GM10266 (cell line): ENCODE results near the gene TFCP2L1.

Source experiments
- DNase-seq: peaks from one replicate; pipeline ENCODE4 v3.0.0; 2012; ENCODE audit errors: extremely low spot score
- TF ChIP-seq, protein P1 (sequence below): IDR thresholded peaks from 2 replicates; pipeline ENCODE4 v1.5.1; 2012; ENCODE audit warnings: mild to moderate bottlenecking, low read depth; ENCODE audit not compliant: control insufficient read depth, insufficient read depth; ENCODE audit errors: missing control alignments

The TFCP2L1 gene

DNA sequence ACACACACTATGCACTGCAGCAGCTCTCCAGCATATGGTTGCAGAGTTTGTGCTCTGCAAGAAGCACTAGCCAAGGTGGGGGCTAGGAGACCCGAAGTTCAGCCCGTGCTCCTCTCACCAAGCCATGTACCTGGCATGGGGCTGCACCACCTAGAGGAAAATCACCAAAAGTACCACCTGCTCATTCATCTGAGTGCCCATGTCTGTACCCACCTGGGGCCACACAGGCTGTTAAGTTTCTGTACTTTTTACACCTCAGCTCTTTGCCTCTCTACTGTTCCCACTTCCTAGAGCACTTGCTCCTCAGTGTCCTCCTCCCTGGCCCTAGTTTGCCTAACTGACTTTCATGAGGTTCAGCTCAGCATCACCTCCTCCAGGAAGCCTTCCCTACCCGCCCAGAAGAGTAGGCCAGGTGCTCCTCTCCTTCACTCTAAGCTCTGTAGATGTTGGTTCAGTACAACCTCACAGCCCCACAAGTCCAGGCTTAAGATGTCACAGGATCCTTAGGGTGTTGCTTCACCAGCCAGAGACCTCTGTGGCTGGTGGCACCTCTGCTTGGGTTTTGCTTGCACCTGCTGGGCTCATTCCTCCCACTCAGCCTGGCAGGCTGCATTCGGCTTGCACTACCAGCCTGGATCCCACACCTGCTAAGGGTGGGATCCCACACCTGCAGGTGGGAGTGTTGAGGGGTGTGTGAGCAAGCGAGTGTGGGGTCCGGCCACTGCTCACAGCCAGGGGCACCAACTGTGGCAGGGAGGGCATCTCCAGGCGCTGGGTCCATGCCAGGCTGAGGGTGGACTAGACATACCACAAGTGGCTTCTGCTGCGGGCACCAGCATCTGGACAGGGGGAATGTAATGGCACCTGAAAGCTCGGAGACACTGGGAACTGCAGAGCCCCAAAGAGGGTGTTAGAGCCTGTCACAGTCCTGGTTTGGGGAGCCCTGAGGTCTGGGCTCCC is 10.2 kb upstream of the TFCP2L1 start:
- DNase-seq, result no peak
- TF ChIP-seq, protein P1, sequence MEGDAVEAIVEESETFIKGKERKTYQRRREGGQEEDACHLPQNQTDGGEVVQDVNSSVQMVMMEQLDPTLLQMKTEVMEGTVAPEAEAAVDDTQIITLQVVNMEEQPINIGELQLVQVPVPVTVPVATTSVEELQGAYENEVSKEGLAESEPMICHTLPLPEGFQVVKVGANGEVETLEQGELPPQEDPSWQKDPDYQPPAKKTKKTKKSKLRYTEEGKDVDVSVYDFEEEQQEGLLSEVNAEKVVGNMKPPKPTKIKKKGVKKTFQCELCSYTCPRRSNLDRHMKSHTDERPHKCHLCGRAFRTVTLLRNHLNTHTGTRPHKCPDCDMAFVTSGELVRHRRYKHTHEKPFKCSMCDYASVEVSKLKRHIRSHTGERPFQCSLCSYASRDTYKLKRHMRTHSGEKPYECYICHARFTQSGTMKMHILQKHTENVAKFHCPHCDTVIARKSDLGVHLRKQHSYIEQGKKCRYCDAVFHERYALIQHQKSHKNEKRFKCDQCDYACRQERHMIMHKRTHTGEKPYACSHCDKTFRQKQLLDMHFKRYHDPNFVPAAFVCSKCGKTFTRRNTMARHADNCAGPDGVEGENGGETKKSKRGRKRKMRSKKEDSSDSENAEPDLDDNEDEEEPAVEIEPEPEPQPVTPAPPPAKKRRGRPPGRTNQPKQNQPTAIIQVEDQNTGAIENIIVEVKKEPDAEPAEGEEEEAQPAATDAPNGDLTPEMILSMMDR, result no peak

DNA sequence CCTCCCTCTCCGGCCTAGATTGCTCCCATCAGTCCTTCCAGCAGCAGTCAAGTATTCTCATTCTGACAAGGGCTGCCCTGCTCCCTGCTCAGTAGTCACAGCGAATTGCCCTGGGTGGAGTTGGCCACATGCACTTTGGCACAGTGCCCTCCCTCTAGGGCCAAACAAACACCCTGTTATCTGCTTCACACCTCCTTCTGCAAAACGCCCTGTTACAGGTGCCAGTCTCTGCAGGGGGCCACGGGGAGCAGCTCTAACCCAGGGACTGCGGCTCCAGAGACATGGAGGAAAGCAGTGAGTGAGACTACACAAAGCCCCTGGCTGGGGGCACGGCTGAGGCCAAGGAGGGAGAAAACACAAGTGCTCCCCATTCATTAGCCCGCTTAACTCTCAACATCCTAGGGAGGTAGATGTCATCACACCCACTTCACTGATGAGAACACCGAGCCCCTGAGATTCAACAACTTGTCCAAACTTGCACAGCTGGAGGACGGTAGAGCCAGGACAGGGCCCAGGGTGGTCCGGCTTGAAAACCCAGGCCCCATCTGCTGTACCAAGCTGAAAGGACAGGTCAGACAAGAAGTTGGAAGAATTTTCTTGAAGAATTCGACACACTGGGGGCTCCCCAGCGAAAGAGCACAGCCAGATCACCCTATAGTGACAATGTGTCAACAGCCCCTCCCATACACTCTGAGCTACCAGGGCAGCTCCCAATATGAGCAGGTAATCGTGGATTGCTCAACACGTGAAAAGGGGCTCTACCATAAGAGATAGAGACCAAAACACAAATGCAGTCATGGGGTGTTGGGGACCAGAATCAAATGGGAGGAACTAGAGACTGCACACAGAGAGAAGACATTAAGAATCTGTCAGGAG is 8.7 kb upstream of the TFCP2L1 start:
- DNase-seq, result no peak
- TF ChIP-seq, protein P1, result no peak

DNA sequence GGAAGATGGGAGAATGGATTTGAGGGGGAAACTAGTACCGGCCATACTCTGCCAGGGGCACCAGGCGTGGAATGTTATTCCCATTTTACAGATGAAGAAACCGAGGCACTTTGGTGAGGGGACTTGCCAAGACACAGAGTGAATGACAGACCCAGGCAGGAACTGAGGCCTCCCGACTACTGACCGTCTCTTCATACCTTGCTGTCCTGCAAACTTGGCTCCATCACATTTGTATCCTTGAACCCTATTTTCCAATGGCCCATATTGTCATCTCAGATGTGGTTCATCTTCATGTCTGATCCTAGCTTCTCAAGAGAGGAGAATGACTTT is 6.2 kb upstream of the TFCP2L1 start:
- no peak for DNase-seq
- TF ChIP-seq, protein P1, result no peak

- no peak for DNase-seq
- TF ChIP-seq, protein P1, result no peak
Measured at GRCh38 chr2:121289271-121289670, 4.3 kb upstream of the TFCP2L1 start.

DNA sequence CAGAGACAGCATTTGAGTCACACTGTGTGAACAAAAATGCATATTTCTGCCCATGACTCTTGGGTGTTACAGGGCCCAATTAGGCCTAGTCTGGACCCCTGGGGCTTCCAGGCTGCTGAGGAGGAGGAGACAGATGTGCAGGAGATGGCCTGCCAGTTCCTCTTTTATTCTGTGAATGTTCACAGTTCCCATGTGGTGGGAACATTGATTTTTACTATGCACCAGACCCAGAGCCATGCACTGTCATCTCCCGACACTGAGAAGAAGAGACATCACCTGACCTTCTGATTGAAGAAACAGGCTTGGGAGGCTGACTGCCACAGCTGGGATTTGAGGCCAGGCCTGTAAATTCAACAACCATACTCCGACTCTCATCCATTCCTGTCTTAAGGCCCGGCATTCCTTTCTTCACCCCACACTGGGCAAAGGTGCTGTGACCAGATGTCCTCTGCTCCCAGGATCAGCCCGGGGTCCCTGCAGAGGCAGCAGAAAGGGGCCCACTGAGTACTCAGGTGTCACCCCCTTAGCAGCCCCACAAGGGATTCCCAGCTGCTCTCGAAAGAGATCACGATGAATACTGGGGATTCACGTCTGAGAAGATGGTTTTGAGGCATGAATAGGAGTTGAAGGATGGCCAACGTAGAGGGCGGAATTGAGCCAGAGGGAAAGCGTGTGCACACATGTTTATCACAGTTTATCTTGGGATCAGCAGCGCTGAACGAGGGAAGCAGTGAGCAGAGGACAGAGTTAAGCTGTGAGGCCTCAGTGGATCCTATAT is 3.6 kb upstream of the TFCP2L1 start:
- TF ChIP-seq, protein P1, result no peak
- DNase-seq, result no peak

DNA sequence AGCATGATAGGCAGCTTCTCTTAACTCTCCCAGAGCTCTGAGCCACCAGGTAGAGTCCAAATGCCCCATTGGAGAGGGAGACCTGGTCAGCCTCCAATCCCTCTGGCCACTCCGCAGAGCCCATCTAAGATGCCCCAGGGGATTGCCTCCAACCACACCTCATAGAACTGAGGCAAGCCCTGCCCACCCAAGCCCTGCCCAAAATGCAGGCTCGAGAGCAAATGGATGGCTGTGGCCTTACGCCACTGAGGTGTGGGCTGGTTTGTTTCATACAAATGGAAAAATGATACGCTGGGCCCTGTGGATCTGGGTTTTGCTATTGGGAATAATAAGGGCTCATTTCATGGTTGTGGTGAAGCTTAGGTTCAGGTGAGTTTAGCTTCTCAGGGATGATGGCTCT is 3.0 kb upstream of the TFCP2L1 start:
- no peak for DNase-seq
- TF ChIP-seq, protein P1, result no peak
